GM12875 (cell line): ENCODE measurements around the gene CEP120.

ENCODE experiments used
- H3K4me3 ChIP-seq: one replicate; pipeline ENCODE4 v1.5.1; 2011; ENCODE audit warnings: low read depth, low read length, control low read depth
- CTCF ChIP-seq: IDR thresholded peaks from 2 replicates; pipeline ENCODE4 v1.5.1; 2011; ENCODE audit warnings: low read depth, mild to moderate bottlenecking, control low read depth, inconsistent platforms, low read length, moderate library complexity, borderline replicate concordance; ENCODE audit not compliant: insufficient read depth

Gene CEP120

GRCh38 chr5:123448743-123449142 lies 25.5 kb upstream of the CEP120 start:
- TF ChIP-seq CTCF = no peak

GRCh38 chr5:123448017-123448617 lies 24.9 kb upstream of the CEP120 start:
- H3K4me3 ChIP-seq = no peak overlapping the region

More at GRCh38 chr5:123448743-123449142, 25.5 kb upstream of the CEP120 start:
- H3K4me3 ChIP-seq = no peak overlapping the region

GRCh38 chr5:123444016-123444415 lies 20.8 kb upstream of the CEP120 start:
- H3K4me3 ChIP-seq = no peak overlapping the region
- TF ChIP-seq CTCF = no peak

More at GRCh38 chr5:123448017-123448617, 24.9 kb upstream of the CEP120 start:
- TF ChIP-seq CTCF = no peak

- no peak for TF ChIP-seq CTCF
These were observed 18.2 kb upstream of the CEP120 start for GRCh38 chr5:123441408-123441807.

GRCh38 chr5:123440456-123441181 lies 17.4 kb upstream of the CEP120 start:
- TF ChIP-seq CTCF = no peak
- H3K4me3 ChIP-seq = no peak overlapping the region

More at GRCh38 chr5:123441408-123441807, 18.2 kb upstream of the CEP120 start:
- no peak overlapping the region for H3K4me3 ChIP-seq

- no peak for TF ChIP-seq CTCF
- no peak overlapping the region for H3K4me3 ChIP-seq
These were observed 16.5 kb upstream of the CEP120 start for GRCh38 chr5:123439709-123440108.

GRCh38 chr5:123438902-123439301 lies 15.7 kb upstream of the CEP120 start:
- no peak overlapping the region for H3K4me3 ChIP-seq
- no peak for TF ChIP-seq CTCF
